Loucy (cell line): ENCODE data around the gene RPS6KA5.
A peak's percentile ranks its signal among the peaks of the same experiment; 100 is the strongest.

Source experiments
- H2AFZ ChIP-seq: fragments of 200-600 bp; sonication (generic); 2 replicates; pipeline ENCODE4 v1.6.0; 2016; ENCODE audit warnings: antibody characterized with exemption, mild to moderate bottlenecking, low read length, moderate library complexity
- H3F3A ChIP-seq: fragments of 200-600 bp; 2 replicates; pipeline ENCODE4 v1.6.0; 2016; ENCODE audit warnings: antibody characterized with exemption, low read depth, mild to moderate bottlenecking
- H3K27me3 ChIP-seq: fragments of 200-600 bp; sonication (generic); 2 replicates; pipeline ENCODE4 v1.6.1; 2014; ENCODE audit warnings: low read length, mild to moderate bottlenecking; ENCODE audit not compliant: insufficient read depth, poor library complexity, severe bottlenecking
- H3K36me3 ChIP-seq: fragments of 200-600 bp; sonication (generic); 2 replicates; pipeline ENCODE4 v1.6.1; 2016; ENCODE audit warnings: low read length; ENCODE audit not compliant: insufficient read depth
- H3K4me1 ChIP-seq: fragments of 200-600 bp; sonication (generic); 2 replicates; pipeline ENCODE4 v1.5.1; 2014; ENCODE audit warnings: low read length, mild to moderate bottlenecking; ENCODE audit not compliant: insufficient read depth, poor library complexity, severe bottlenecking
- H3K4me2 ChIP-seq: fragments of 200-600 bp; sonication (generic); 2 replicates; pipeline ENCODE4 v1.6.0; 2014; ENCODE audit warnings: antibody characterized with exemption, low read length, low read depth, mild to moderate bottlenecking; ENCODE audit not compliant: poor library complexity, severe bottlenecking
- H3K4me3 ChIP-seq: fragments of 200-600 bp; sonication (generic); 2 replicates; pipeline ENCODE4 v1.5.1; 2014; ENCODE audit warnings: low read length, mild to moderate bottlenecking, mixed read lengths; ENCODE audit not compliant: poor library complexity, severe bottlenecking
- H3K79me2 ChIP-seq: fragments of 200-600 bp; sonication (generic); 2 replicates; pipeline ENCODE4 v1.6.1; 2014; ENCODE audit warnings: low read length; ENCODE audit not compliant: insufficient read depth
- H3K9ac ChIP-seq: fragments of 200-600 bp; sonication (generic); 2 replicates; pipeline ENCODE4 v1.6.0; 2014; ENCODE audit warnings: mild to moderate bottlenecking, low read depth, low read length, moderate library complexity; ENCODE audit not compliant: poor library complexity, severe bottlenecking
- H3K9me2 ChIP-seq: fragments of 200-600 bp; sonication (generic); replicated peaks from 2 replicates; pipeline ENCODE4 v1.6.1; 2016; ENCODE audit warnings: low read depth, low read length, mixed read lengths
- H3K9me3 ChIP-seq: fragments of 200-600 bp; sonication (generic); 2 replicates; pipeline ENCODE4 v1.6.1; 2014; ENCODE audit warnings: mild to moderate bottlenecking, antibody characterized with exemption, low read length, low read depth; ENCODE audit not compliant: insufficient read depth
- H4K20me1 ChIP-seq: fragments of 200-600 bp; sonication (generic); 2 replicates; pipeline ENCODE4 v1.6.0; 2014; ENCODE audit warnings: antibody characterized with exemption, low read length, mild to moderate bottlenecking; ENCODE audit not compliant: insufficient read depth, poor library complexity, severe bottlenecking
- CTCF ChIP-seq: fragments of 200-600 bp; sonication (generic); conservative IDR thresholded peaks from 2 replicates; pipeline ENCODE4 v1.5.1; 2014; ENCODE audit warnings: mild to moderate bottlenecking, antibody characterized with exemption, low read length
- EZH2phosphoT487 ChIP-seq: fragments of 200-600 bp; IDR thresholded peaks from 2 replicates; pipeline ENCODE4 v1.6.1; 2018; ENCODE audit warnings: antibody characterized with exemption, mild to moderate bottlenecking, moderate library complexity, borderline replicate concordance

Gene RPS6KA5

GRCh38 chr14:90819734-90820393 lies 240.6 kb downstream of the RPS6KA5 start:
- Histone ChIP-seq H3K9ac (no peak overlapping the region), H3K4me3 (no peak overlapping the region), H3K9me2 (no peaks in the 10 kb centered on the region), H4K20me1 (no peaks in the 10 kb centered on the region), H3K36me3 (no peaks in the 10 kb centered on the region), H3K4me1 (peaks cover 13% of the 10 kb centered on the region), H3K9me3 (no peaks in the 10 kb centered on the region; the same call in 1 of the 2 replicates), H3F3A (no peaks in the 10 kb centered on the region), H3K79me2 (peaks cover 10% of the 10 kb centered on the region), H2AFZ (no peak overlapping the region), H3K4me2 (no peak overlapping the region), H3K27me3 (no peaks in the 10 kb centered on the region)
- TF ChIP-seq EZH2phosphoT487 (no peak), CTCF (no peak)

GRCh38 chr14:90818715-90819114 lies 241.7 kb downstream of the RPS6KA5 start:
- TF ChIP-seq CTCF (no peak), EZH2phosphoT487 (no peak)
- Histone ChIP-seq H3K4me3 (no peak overlapping the region), H3K9me3 (no peaks in the 10 kb centered on the region; the same call in 1 of the 2 replicates)

GRCh38 chr14:90816681-90817436 lies 243.6 kb downstream of the RPS6KA5 start:
- H2AFZ ChIP-seq, result no peak overlapping the region
- H3K9me2 ChIP-seq, result no peaks in the 10 kb centered on the region
- peaks cover 42% of the 10 kb centered on the region for H3K4me1 ChIP-seq
- H3K4me2 ChIP-seq, result peak overlapping the region; percentile 17
- no peaks in the 10 kb centered on the region for H4K20me1 ChIP-seq
- H3K79me2 ChIP-seq, result peaks cover 40% of the 10 kb centered on the region
- no peaks in the 10 kb centered on the region for H3K27me3 ChIP-seq
- H3K36me3 ChIP-seq, result no peaks in the 10 kb centered on the region
- H3K9me3 ChIP-seq, result no peaks in the 10 kb centered on the region
- no peaks in the 10 kb centered on the region for H3F3A ChIP-seq
- TF ChIP-seq CTCF (no peak), EZH2phosphoT487 (no peak)
- no peak overlapping the region for H3K4me3 ChIP-seq
- H3K9ac ChIP-seq, result no peak overlapping the region

More at GRCh38 chr14:90818715-90819114, 241.7 kb downstream of the RPS6KA5 start:
- peaks cover 21% of the 10 kb centered on the region for H3K79me2 ChIP-seq
- no peaks in the 10 kb centered on the region for H4K20me1 ChIP-seq
- H3K9ac ChIP-seq, result no peak overlapping the region
- H3K36me3 ChIP-seq, result no peaks in the 10 kb centered on the region
- H3K9me2 ChIP-seq, result no peaks in the 10 kb centered on the region
- H2AFZ ChIP-seq, result no peak overlapping the region
- H3F3A ChIP-seq, result no peaks in the 10 kb centered on the region
- no peak overlapping the region for H3K4me2 ChIP-seq
- peaks cover 24% of the 10 kb centered on the region for H3K4me1 ChIP-seq
- no peaks in the 10 kb centered on the region for H3K27me3 ChIP-seq
